C4-2B (cell line): ENCODE data around the gene SPOCK3.

ENCODE experiments used
- CTCF ChIP-seq: fragments of 450-650 bp; conservative IDR thresholded peaks from 2 replicates; pipeline ENCODE4 v1.5.1; 2017; ENCODE audit warnings: mild to moderate bottlenecking
- ZFX ChIP-seq: fragments of 450-650 bp; IDR thresholded peaks from 2 replicates; pipeline ENCODE4 v1.6.1; 2017

- TF ChIP-seq CTCF (no peak), ZFX (no peak)
Measured at GRCh38 chr4:167196344-167197012, 37.8 kb downstream of the SPOCK3 start.
